MG63 (cell line): ENCODE measurements around the gene ATPAF2. TPM values are rescaled to one million over a fixed set of nuclear protein-coding genes. Genes with fewer than 3 reads are reported as not detected.

ENCODE experiments used
- DNase-seq: peaks from one replicate; pipeline ENCODE4 v3.0.0-alpha.2; 2020
- H3K27me3 ChIP-seq: fragments of 250-450 bp; sonication (Bioruptor Pico); 2 replicates; pipeline ENCODE4 v1.5.1; 2020; ENCODE audit warnings: mild to moderate bottlenecking, moderate library complexity
- H3K36me3 ChIP-seq: fragments of 250-450 bp; sonication (Bioruptor Pico); 2 replicates; pipeline ENCODE4 v1.5.1; 2020; ENCODE audit warnings: mild to moderate bottlenecking, moderate library complexity
- H3K4me3 ChIP-seq: fragments of 250-450 bp; sonication (Bioruptor Pico); 2 replicates; pipeline ENCODE4 v1.5.1; 2020; ENCODE audit warnings: mild to moderate bottlenecking, moderate library complexity
- H3K9me3 ChIP-seq: fragments of 250-450 bp; sonication (Bioruptor Pico); 2 replicates; pipeline ENCODE4 v1.5.1; 2020; ENCODE audit warnings: mild to moderate bottlenecking, moderate library complexity
- total RNA-seq: library from RNA; depleted of rRNA; stranded (reverse); fragments of >200 nt; shearing (Covaris generic); gene quantifications from 2 replicates; pipeline ENCODE4 v1.2.3, GENCODE V29; 2014; ENCODE audit warnings: low replicate concordance; rRNA removed

Gene ATPAF2
- total RNA-seq, result 12.5 and 39.0 TPM in 2 replicates

DNA sequence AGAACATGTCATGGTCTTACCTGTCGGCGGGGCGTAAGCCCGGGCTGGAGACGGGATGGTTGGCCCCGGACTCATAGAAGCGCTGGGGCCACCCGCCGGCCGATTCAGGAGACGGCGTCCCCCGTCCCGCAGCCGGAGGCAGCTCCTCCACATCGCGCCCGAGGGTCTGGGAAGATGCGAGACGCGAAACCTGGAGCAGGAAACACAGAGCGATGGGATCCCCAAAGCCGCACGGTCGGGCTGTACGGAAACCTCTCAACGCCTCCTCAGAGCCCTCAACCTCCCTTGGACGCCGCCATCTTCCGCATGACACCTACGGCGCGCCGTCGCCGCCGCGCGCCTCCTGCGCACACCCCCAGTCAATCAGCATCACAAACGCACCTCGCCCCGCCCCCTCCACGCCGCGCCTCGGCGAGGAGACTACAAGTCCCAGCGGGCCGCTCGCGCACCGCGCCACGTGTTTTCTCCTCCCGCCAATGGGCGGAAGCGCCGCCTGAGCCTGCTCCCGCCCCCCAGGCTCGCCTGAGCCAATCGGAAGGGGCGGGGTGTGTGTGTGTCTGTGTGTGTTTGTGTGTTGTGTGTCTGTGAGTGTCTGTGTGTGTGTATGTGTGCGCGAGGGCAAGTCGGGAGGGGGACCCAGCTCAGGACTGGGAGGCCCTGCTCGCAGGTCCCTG lies at the start of gene ATPAF2, which contains the start of gene GID4:
Gene ATPAF2, minus strand, starts transcription at position 308 of the 674 bp plus-strand sequence. Its CDS starts 155 bp downstream, at position 153.
Gene GID4, plus strand, starts transcription at position 548 of the 674 bp plus-strand sequence. Its CDS starts 57 bp downstream, at position 605.
- no peaks in the 10 kb centered on the region for H3K9me3 ChIP-seq
- H3K4me3 ChIP-seq, result peak within 1 kb of the TSS; percentile 82
- no peaks in the 10 kb centered on the region for H3K27me3 ChIP-seq
- no peaks in the 10 kb centered on the region for H3K36me3 ChIP-seq
- DNase-seq, result peak; percentile 97

DNA sequence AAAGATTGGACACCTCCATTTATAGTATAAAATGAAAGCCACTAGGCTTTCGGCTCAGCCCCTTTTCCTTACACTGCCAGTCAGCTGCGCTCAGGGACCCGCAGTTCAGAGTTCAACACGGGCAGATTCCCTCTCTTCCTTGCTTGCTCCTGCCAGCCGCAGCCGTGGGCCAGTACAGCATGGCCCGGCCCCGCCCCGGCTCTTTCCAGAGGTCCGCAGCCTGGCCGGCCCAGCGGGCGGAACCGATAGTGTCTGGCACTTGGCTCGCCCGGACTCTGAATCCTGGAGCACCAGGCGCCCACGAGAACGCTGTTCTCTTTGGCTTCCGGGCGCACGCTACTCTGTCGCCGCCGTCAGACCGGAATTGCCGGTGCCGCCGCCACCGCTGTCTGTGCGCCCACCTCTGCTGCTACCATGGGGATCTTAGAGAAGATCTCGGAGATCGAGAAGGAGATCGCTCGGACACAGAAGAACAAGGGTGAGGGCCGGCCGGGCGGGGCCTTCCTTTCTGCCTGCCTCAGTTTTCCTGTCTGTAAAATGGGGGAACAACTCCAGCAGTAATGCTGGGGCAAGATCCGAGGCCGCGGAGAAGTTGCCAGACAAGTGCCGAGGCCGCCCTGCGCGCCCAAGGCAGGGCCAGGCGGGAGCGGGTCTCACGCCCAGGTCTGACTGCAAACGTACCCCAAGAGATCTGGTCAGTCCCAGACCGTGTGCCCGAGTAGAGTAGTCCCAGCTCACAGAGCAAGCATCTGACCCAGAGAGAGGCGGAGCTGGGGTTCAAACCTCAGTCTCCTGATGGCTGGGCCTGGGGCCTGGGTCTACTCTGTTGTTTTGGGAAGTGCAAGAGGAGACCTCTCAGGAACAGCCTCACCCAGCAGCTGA lies 48.9 kb upstream of the ATPAF2 start, which contains the start of gene DRG2:
Gene DRG2, plus strand, starts transcription at position 339 of the 882 bp plus-strand sequence. Its CDS starts 76 bp downstream, at position 415.
- DNase-seq, result peak; percentile 91
- Histone ChIP-seq H3K36me3 (no peaks in the 10 kb centered on the region), H3K27me3 (no peaks in the 10 kb centered on the region), H3K4me3 (peak within 1 kb of the TSS; percentile 86), H3K9me3 (no peaks in the 10 kb centered on the region)

DNA sequence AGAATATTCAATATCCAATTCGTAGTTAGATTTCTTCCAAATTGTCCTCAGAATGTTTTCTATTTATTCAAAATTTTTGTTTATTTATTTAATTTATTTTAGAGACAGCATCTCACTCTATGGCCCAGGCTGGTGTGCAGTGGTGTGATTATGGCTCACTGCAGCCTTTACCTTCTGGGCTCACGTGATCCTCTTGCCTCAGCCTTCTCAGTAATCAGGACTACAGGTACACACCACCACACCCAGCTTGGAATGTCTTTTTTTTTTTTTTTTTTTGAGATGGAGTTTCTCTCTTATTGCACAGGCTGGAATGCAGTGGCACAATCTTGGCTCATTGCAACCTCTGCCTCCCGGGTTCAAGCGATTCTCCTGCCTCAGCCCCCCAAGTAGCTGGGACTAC lies 45.3 kb upstream of the ATPAF2 start:
- Histone ChIP-seq H3K9me3 (no peaks in the 10 kb centered on the region), H3K27me3 (no peaks in the 10 kb centered on the region), H3K4me3 (no peak overlapping the region), H3K36me3 (no peaks in the 10 kb centered on the region)
- no peak for DNase-seq

DNA sequence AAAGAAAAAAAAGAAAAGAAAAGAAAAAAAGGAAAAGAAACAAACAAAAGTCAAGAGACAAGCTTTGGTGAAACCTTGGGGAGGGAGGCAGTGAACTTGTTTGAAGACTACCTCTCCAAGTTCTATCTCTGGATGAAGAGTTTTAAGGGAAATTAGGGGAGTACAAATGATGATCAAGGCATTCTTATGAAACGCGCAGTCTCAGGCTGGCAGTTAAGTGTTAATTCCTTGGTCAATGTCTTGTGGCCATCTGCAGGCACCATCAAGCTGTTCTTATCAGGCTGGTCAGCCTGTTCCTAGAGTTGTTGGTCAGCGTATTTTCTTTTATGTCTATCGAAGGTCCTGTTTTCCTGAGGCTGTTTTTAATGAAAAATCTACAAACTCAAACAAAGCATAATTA lies 40.6 kb upstream of the ATPAF2 start:
- Histone ChIP-seq H3K9me3 (no peaks in the 10 kb centered on the region), H3K36me3 (no peaks in the 10 kb centered on the region), H3K27me3 (no peaks in the 10 kb centered on the region), H3K4me3 (no peak overlapping the region)
- DNase-seq, result no peak

GRCh38 chr17:18076936-18077335 lies 38.0 kb upstream of the ATPAF2 start:
- no peaks in the 10 kb centered on the region for H3K27me3 ChIP-seq
- DNase-seq, result no peak

GRCh38 chr17:18074566-18075272 lies 35.8 kb upstream of the ATPAF2 start:
- Histone ChIP-seq H3K27me3 (no peaks in the 10 kb centered on the region), H3K36me3 (no peaks in the 10 kb centered on the region), H3K9me3 (no peaks in the 10 kb centered on the region), H3K4me3 (no peak overlapping the region)
- DNase-seq, result no peak

More at GRCh38 chr17:18076936-18077335, 38.0 kb upstream of the ATPAF2 start:
- Histone ChIP-seq H3K4me3 (no peak overlapping the region), H3K36me3 (no peaks in the 10 kb centered on the region), H3K9me3 (no peaks in the 10 kb centered on the region)

- no peaks in the 10 kb centered on the region for H3K27me3 ChIP-seq
- DNase-seq, result no peak
- H3K9me3 ChIP-seq, result no peaks in the 10 kb centered on the region
- H3K36me3 ChIP-seq, result no peaks in the 10 kb centered on the region
- H3K4me3 ChIP-seq, result no peak overlapping the region
These were observed 32.8 kb upstream of the ATPAF2 start for GRCh38 chr17:18071751-18072150.

DNA sequence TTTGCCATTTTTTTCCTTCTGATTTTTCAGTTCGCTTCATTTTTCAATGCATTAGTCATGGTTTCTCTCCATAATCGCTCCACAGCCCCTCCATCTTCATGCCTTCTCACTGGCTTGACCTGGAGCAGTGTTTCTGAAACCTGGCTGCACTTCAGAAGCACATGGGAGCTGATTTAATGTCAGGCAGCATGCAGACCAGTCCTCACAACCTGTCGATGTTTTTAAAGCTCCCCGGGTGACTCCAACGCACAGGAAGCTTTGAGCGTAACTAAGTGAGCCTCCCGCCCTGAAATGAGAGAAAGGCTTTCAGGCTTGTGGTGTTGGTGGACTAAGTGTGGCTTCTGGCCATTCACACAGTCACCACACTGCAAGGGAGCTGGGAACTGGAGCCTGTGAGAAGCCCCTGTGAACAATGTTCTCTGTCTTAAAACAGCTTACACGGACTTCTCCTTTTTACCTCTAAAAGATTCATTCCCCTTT lies 31.9 kb upstream of the ATPAF2 start:
- H3K4me3 ChIP-seq, result no peak overlapping the region

GRCh38 chr17:18069101-18069500 lies 30.1 kb upstream of the ATPAF2 start:
- Histone ChIP-seq H3K9me3 (no peaks in the 10 kb centered on the region), H3K4me3 (no peak overlapping the region), H3K27me3 (no peaks in the 10 kb centered on the region), H3K36me3 (no peaks in the 10 kb centered on the region)
- no peak for DNase-seq

More for the DNA sequence above, 31.9 kb upstream of the ATPAF2 start:
- H3K36me3 ChIP-seq, result no peaks in the 10 kb centered on the region
- H3K27me3 ChIP-seq, result no peaks in the 10 kb centered on the region
- DNase-seq, result peak; percentile 15
- no peaks in the 10 kb centered on the region for H3K9me3 ChIP-seq

GRCh38 chr17:18066866-18067265 lies 27.9 kb upstream of the ATPAF2 start:
- Histone ChIP-seq H3K36me3 (no peaks in the 10 kb centered on the region), H3K4me3 (no peak overlapping the region), H3K9me3 (no peaks in the 10 kb centered on the region), H3K27me3 (no peaks in the 10 kb centered on the region)
- DNase-seq, result no peak

DNA sequence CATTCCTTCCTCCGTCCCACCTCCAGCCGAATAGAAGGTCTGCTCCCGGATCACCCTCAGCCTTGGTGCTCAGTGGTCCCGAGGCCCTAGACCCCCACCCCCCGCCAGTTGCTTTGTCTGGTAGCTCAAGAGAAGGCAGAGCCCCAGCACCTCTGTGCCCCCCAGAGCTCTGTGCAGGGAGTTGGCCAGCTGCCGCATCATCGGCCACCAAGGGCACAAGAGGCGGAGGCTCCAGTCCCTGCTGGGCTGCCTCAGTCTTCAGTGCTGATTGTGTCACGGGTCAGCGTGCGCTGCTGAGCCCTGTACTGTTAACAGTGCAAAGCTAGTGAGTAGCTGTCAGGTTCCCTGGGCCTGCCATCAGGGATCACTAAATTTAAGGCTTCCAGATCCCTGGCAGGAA lies 26.6 kb upstream of the ATPAF2 start:
- H3K36me3 ChIP-seq, result no peaks in the 10 kb centered on the region

GRCh38 chr17:18064053-18064452 lies 25.1 kb upstream of the ATPAF2 start:
- no peaks in the 10 kb centered on the region for H3K27me3 ChIP-seq
- H3K4me3 ChIP-seq, result no peak overlapping the region
- H3K9me3 ChIP-seq, result no peaks in the 10 kb centered on the region
- DNase-seq, result no peak
- H3K36me3 ChIP-seq, result no peaks in the 10 kb centered on the region; the same call in 1 of the 2 replicates

More for the DNA sequence above, 26.6 kb upstream of the ATPAF2 start:
- Histone ChIP-seq H3K4me3 (no peak overlapping the region), H3K9me3 (no peaks in the 10 kb centered on the region), H3K27me3 (no peaks in the 10 kb centered on the region)
- no peak for DNase-seq

DNA sequence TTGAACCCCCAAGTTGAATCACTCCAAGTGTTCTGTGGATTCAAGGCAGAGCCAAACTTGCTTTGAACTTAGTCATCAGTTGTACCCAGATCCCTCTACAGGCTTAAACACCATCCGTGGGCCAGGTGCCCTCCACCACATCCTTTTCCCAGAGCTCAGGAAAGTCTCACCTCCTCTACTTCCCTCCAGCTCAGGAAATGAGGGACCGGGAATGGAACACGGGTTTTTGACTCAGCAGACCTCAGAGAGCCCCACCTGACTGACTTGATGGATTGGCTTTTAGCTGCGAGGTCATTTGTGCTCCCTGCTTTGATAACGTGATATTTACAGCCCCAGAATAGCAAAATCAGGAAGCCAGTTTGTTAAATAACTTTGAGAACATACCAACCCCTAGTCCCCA lies 20.3 kb upstream of the ATPAF2 start:
- H3K4me3 ChIP-seq, result no peak overlapping the region
- H3K27me3 ChIP-seq, result no peaks in the 10 kb centered on the region
- no peaks in the 10 kb centered on the region; the same call in 1 of the 2 replicates for H3K36me3 ChIP-seq
- no peaks in the 10 kb centered on the region for H3K9me3 ChIP-seq
- DNase-seq, result no peak

- H3K9me3 ChIP-seq, result no peaks in the 10 kb centered on the region
- DNase-seq, result no peak
- H3K36me3 ChIP-seq, result no peaks in the 10 kb centered on the region; the same call in 1 of the 2 replicates
- no peaks in the 10 kb centered on the region for H3K27me3 ChIP-seq
- H3K4me3 ChIP-seq, result no peak overlapping the region
These were observed 17.2 kb upstream of the ATPAF2 start for GRCh38 chr17:18056214-18056613.

- no peaks in the 10 kb centered on the region for H3K27me3 ChIP-seq
- H3K36me3 ChIP-seq, result no peaks in the 10 kb centered on the region; the same call in 1 of the 2 replicates
- no peak for DNase-seq
- H3K4me3 ChIP-seq, result no peak overlapping the region
- no peaks in the 10 kb centered on the region for H3K9me3 ChIP-seq
These were observed 16.6 kb upstream of the ATPAF2 start for GRCh38 chr17:18055597-18055996.

DNA sequence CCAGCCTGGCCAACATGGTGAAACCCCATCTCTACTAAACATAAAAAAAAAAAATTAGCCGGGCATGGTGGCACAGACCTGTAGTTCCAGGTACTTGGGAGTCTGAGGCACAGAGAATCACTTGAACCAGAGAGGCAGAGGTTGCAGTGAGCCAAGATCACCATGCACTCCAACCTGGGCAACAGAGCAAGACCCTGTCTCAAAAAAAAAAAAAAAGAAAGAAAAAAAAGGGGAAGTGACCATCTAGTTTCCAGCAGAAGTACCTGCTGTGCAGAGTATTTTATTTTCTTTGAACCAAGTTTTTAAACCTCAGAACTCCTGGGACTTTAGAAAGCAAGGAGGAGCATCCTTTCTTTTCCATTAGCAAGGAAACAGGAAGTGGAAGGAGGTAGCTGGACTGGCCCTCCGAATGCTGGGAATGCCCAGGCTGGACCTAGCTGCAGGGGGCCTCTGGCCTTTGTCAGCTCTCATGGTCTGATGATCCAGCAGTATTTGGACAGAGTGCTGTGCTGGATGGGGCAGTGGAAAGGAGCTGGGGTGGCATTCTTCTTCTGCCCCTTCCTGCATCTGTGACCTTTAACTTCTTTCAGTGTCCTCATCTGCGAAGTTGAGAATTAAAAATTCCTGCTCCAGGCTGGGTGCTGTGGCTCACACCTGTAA lies 6.9 kb upstream of the ATPAF2 start:
- Histone ChIP-seq H3K27me3 (no peaks in the 10 kb centered on the region), H3K9me3 (no peaks in the 10 kb centered on the region), H3K36me3 (no peaks in the 10 kb centered on the region)

More for the DNA sequence above, 6.9 kb upstream of the ATPAF2 start:
- no peak for DNase-seq
- no peak overlapping the region for H3K4me3 ChIP-seq
